ENCODE measurements around the gene NUP155.
"Not testable (repeated sequence)": the region's sequence is repeated elsewhere in the genome, so short reads cannot be mapped to it uniquely, and the experiment has no call there.

Gene NUP155

GRCh38 chr5:37370864-37371726 is at the start of gene NUP155:
NUP155 (minus strand) TSS chr5:37371106; CDS start chr5:37370977, 129 bp downstream.
- DNase-seq = peak; percentile 96

- no peak for DNase-seq
Measured at GRCh38 chr5:37417347-37417746, 46.4 kb upstream of the NUP155 start.

GRCh38 chr5:37415456-37415855 is 44.5 kb upstream of the NUP155 start:
- DNase-seq = not testable (repeated sequence)

- DNase-seq = peak; percentile 20
Measured at GRCh38 chr5:37412515-37412914, 41.6 kb upstream of the NUP155 start.

- DNase-seq = no peak
Measured at GRCh38 chr5:37400501-37400900, 29.6 kb upstream of the NUP155 start.

- DNase-seq = no peak
Measured at GRCh38 chr5:37396352-37396751, 25.4 kb upstream of the NUP155 start.

- DNase-seq = no peak
Measured at GRCh38 chr5:37391591-37391990, 20.7 kb upstream of the NUP155 start.

GRCh38 chr5:37379100-37379628 is 8.3 kb upstream of the NUP155 start, which contains the start of gene WDR70:
WDR70 (plus strand) TSS chr5:37379318; CDS start chr5:37379368, 50 bp downstream.
- peak; percentile 93 for DNase-seq

- DNase-seq = not testable (repeated sequence)
Measured at GRCh38 chr5:37378066-37378465, 7.2 kb upstream of the NUP155 start.

- DNase-seq = no peak
Measured at GRCh38 chr5:37375091-37375490, 4.2 kb upstream of the NUP155 start.

GRCh38 chr5:37370550-37370863 is 399 bp downstream of the NUP155 start:
- DNase-seq = no peak

- DNase-seq = no peak
Measured at GRCh38 chr5:37355161-37355560, 15.7 kb downstream of the NUP155 start.

GRCh38 chr5:37342741-37343140 is 28.2 kb downstream of the NUP155 start:
- DNase-seq = not testable (repeated sequence)

GRCh38 chr5:37334754-37335153 is 36.2 kb downstream of the NUP155 start:
- DNase-seq = not testable (repeated sequence)

GRCh38 chr5:37326536-37326935 is 44.4 kb downstream of the NUP155 start:
- DNase-seq = no peak

- DNase-seq = no peak
Measured at GRCh38 chr5:37323607-37324006, 47.3 kb downstream of the NUP155 start.

- DNase-seq = no peak
Measured at GRCh38 chr5:37319037-37319782, 51.7 kb downstream of the NUP155 start.

GRCh38 chr5:37316027-37316426 is 54.9 kb downstream of the NUP155 start:
- no peak for DNase-seq

- no peak for DNase-seq
Measured at GRCh38 chr5:37310360-37310759, 60.5 kb downstream of the NUP155 start.

GRCh38 chr5:37308793-37309192 is 62.1 kb downstream of the NUP155 start:
- no peak for DNase-seq

GRCh38 chr5:37304888-37305287 is 66.0 kb downstream of the NUP155 start:
- no peak for DNase-seq

GRCh38 chr5:37296313-37296712 is 74.6 kb downstream of the NUP155 start:
- DNase-seq = not testable (repeated sequence)

- DNase-seq = no peak
Measured at GRCh38 chr5:37283214-37283820, 87.6 kb downstream of the NUP155 start.

Measured in femur (tissue), 1 donor.